ENCODE results near the gene SLC15A2.

The SLC15A2 gene

DNA sequence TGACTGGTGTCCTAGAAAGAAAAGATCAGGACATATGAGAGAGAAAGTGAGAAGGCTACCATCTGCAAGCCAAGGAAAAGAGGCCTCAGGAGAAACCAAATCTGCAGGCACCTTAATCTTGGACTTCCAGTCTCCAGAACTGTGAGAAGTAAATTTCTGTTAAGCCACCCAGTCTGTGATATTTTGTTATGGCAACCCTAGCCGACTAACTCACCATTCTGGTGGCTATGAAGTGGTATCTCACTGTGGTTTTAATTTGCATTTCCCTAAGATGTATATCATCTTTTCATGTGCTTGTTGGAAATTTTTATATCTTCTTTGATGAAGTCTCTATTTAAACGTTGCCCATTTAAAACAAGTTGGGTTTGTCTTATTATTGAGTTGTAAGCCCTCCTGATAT is 87.3 kb downstream of the SLC15A2 start:
- peak in 1 of 5 experiments; percentile 43 for DNase-seq

DNA sequence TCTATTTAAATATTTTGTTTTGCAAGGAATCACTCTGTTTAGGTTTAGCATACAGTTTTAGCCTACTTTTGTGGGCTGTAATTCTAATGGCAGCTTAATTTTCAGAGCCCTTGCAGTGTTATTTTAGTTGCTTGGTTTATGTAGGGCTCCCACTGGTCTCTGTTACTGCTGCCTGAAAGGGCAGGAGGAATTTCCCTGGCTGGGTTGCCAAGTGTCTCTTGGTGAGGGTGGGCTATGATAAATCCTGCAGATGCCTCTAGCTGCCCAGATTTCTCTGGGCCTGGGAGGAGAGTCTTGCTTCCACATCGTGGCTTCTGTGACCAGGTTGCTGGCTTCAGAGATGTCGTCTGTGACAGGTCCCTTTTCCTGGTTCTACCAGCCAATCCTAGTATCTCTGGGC is 91.6 kb downstream of the SLC15A2 start:
- no peak for DNase-seq

DNA sequence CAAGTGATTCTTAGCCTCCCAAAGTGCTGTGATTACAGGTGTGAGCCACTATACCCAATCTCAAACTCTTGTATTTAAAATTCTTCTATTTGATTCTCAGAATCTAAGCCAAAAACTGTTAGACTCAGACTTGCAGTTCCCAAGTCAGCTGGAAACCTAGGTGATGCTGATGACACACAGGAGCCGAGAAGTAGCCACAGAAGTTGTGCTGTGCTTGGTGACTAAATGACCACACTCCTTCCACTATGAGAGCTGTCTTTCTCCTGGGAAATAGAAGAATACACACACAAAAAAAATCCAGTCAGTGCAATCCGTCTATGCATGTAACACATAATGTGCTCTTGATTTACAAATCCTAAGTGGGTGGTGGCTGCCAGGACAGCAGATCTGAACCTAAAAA is 93.9 kb downstream of the SLC15A2 start:
- DNase-seq, result no peak

GRCh38 chr3:121989943-121990342 is 95.7 kb downstream of the SLC15A2 start:
- no peak for DNase-seq

GRCh38 chr3:121992601-121993560 is 98.7 kb downstream of the SLC15A2 start:
- DNase-seq, result no peak
